GM12873 (cell line): ENCODE data around the gene EPN2.

ENCODE experiments used
- TF ChIP-seq, protein P1 (sequence below): IDR thresholded peaks from 2 replicates; pipeline ENCODE4 v1.5.1; 2012; ENCODE audit warnings: low read depth, mild to moderate bottlenecking, moderate library complexity, low read length, control low read depth; ENCODE audit not compliant: insufficient read depth; ENCODE audit errors: missing control alignments

Gene EPN2

DNA sequence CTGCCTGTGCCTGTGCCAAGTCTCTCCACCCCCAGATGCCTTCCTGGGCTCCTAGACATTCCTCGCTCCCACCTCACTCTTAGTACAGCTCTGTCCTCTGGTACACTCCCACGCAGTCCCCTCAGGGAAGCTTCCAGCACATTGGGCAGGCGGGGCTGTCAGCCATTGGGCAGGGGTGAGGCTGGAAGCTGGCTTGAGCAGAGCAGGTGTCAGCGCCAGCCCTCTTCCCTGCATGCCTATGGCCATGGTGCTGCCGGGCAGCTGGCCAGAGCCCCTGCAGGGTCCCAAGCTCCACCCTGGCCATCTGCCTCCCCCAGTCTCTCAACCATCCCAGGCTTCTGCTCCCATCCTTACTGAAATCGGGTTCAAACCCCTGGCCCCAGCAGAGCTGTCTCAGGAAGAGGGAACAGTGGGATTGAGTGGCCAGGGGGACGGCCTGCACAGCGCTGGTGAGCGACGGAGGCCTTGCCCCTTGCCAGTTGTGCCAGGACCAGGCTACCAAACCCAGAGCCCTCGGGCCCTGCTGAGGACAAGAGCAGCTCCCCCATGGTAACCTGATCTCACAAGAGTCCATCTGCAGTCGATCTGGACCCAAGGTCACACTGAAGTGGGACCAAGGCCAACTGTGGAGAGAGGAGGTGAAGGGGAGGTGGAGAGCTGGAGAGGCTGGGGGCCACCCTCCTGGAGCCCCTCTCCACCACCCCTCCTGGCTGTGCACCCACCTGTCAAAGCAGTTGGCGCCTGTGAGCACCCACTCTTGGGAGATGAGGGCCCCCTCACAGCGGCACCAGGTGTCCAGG, 127.7 kb downstream of the EPN2 start:
- TF ChIP-seq, protein P1, sequence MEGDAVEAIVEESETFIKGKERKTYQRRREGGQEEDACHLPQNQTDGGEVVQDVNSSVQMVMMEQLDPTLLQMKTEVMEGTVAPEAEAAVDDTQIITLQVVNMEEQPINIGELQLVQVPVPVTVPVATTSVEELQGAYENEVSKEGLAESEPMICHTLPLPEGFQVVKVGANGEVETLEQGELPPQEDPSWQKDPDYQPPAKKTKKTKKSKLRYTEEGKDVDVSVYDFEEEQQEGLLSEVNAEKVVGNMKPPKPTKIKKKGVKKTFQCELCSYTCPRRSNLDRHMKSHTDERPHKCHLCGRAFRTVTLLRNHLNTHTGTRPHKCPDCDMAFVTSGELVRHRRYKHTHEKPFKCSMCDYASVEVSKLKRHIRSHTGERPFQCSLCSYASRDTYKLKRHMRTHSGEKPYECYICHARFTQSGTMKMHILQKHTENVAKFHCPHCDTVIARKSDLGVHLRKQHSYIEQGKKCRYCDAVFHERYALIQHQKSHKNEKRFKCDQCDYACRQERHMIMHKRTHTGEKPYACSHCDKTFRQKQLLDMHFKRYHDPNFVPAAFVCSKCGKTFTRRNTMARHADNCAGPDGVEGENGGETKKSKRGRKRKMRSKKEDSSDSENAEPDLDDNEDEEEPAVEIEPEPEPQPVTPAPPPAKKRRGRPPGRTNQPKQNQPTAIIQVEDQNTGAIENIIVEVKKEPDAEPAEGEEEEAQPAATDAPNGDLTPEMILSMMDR: no peak

DNA sequence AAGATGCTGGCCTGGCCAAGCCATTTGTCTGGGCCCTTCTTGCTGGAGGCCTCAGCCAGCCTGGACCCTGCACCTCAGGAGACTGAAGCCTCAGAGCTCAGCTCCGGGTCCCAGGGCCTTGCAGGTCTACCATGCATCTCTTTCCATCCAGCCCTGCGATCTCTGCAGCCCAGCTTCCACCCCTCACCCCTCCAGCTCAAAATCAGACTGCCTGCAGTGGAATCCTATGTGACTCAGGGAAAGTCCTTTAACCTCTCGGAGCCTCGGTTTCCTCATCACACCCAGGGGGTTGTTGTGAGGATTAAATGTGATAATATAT, 128.3 kb downstream of the EPN2 start:
- TF ChIP-seq, protein P1: no peak

DNA sequence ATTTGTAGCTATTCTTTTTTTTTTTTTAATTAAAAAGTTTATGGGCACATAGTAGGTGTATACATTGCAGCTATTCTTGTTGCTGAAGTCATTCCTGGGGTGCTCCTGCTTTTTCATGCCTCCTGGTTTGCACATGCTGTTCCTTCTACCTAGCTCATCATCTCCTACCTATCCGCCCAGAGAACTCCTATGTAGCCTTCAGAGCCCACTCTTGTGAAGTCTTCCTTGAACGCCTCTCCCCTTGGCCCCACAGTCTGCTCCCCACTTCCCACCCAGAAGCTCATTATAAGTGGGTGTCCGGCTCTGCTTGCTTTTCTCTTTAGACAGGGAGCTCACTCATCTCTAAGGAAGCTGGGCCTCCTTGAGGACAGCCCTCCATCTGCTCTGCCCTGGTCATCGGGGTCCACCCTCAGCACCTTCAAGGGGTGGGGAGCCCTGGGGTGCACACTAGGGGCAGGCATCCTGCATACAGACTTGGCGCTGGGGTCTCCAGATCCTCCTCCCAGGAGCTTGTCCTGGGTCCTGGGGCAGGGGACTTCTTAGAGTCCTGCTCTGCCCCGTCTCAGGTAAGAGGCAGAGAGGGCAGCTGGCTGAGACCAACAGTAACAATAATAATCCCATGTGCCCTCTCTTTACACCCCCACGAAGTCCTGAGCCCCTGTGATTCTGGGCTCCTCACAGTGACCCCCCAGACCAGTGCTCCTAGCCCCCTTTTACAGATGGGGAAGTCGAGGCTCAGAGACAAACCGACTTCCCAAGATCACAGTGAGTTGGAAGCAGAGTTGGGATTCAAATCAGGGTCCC, 128.9 kb downstream of the EPN2 start:
- TF ChIP-seq, protein P1: no peak

DNA sequence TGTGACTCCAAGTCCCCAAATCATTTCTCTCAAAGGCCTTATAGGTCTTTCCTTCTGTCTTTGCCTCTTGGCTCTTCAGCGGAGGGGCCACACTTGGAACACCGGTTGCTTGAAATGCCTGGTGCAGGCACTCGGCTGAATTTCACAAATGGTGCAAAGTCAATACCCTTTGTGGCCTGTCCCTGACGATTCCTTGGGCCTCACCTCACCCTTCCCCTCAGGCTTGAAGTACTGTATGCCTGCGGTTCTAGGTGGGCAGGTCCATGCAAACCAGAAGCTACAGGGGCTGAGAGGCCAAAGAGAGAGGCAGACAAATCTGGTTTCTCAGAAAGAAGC, 129.4 kb downstream of the EPN2 start:
- TF ChIP-seq, protein P1: no peak

DNA sequence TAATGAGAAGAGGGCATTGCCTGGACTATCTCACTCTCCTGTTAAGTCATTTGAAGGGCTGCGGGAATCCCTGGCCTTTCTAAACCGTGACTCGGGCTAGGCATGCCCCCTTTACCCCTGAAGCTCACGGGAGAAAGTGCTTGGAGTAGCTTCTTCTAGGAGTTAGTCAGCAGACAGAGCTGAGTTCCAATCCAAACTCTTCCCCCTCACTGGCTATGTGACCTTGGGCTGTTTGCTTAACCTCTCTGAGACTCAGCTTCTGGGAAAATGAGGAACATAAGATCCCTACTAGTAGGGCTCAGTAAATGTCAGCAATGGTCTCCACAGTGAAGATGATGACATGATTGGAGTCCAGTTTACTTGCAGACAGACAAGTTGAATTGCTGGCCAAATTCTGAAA, 131.1 kb downstream of the EPN2 start:
- TF ChIP-seq, protein P1: no peak

DNA sequence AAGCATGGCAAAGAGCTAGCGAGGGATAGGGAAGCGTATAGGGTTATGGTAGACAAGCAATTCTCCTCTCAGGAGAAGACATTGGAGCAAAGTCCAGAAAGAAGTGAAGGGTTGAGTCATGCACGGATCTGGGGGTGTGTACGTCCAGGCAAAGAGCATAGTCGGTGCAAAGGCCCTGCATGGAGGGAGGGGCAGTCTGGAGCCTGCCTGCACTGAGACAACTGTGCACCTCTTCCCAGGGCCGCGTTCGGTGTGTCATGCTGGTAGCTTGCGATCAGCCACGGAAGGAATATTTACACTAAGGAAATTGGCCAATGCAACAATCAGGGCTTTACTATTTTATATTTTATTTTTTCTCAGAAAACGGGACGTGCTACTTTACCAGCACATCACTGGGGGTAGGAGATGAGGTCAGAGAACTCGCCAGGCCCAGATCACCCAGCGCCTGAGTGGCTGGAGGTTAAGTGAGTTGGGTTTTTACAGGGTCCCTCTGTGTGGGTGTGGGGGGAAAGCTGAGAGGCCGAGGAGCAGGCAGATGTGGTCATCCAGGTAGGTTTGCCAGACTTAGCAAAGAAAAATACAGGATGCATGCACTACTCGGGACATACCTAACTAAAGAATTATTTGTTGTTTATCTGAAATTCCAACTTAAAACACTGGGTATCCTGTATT, 132.1 kb downstream of the EPN2 start:
- TF ChIP-seq, protein P1: no peak

DNA sequence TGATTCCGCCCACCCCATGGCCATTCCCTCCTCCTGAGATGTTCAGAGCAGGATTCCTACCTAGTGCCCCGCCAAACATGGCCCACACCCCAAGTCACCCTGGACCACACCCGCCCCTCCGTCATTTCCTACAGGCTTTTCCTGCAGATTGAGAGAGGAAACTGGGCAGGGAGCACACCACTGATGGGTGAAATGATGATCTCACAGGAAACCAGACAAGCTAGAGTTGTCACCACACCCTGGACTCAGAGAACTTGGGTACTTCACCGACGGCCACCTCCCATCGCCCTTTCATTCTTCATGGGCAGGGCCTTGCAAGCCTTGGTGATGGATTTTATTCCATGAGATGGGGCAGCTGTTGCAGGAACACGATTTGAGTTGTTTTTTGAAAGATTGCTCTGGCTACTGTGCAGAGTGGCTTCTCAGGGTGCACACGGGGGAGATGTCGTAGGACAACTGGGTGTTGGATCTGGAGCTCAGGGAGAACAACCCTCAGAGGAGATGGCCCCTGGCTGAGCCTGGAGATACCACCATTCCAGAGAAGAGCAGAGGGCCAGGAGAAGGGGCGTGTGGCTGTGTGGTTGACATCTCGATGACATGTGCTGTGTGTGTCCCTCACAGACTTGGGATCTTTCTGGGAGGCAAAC, 132.8 kb downstream of the EPN2 start:
- TF ChIP-seq, protein P1: no peak
